GM21576 (cell line): Measurements from ENCODE around the gene ASRGL1.
"Not testable (repeated sequence)": the region's sequence is repeated elsewhere in the genome, so short reads cannot be mapped to it uniquely, and the experiment has no call there.

Source experiments
- ATAC-seq: cut with Tn5 transposase; IDR thresholded peaks from one replicate; pipeline ENCODE4 v1.9.1; 2021; ENCODE audit warnings: mild to moderate bottlenecking, moderate library complexity; ENCODE audit not compliant: unreplicated experiment

Gene ASRGL1

GRCh38 chr11:62337303-62338181 lies at the start of gene ASRGL1:
ASRGL1 (plus strand) TSS chr11:62337448; CDS start chr11:62337978, 530 bp downstream.
- no peak for ATAC-seq

- no peak for ATAC-seq
These were observed 41.7 kb upstream of the ASRGL1 start for GRCh38 chr11:62295504-62295903.

GRCh38 chr11:62298975-62299374 lies 38.3 kb upstream of the ASRGL1 start, which contains the start of gene SCGB1D4:
SCGB1D4 (minus strand) TSS chr11:62299075; CDS start chr11:62299010, 65 bp downstream.
- ATAC-seq, result no peak

GRCh38 chr11:62306227-62306626 lies 31.0 kb upstream of the ASRGL1 start:
- no peak for ATAC-seq

- ATAC-seq, result no peak
These were observed 29.3 kb upstream of the ASRGL1 start for GRCh38 chr11:62307950-62308349.

GRCh38 chr11:62309991-62310390 lies 27.3 kb upstream of the ASRGL1 start:
- no peak for ATAC-seq

- no peak for ATAC-seq
These were observed 21.8 kb upstream of the ASRGL1 start for GRCh38 chr11:62315431-62315830.

- no peak for ATAC-seq
These were observed 14.7 kb upstream of the ASRGL1 start for GRCh38 chr11:62322524-62322923.

GRCh38 chr11:62324731-62325556 lies 12.3 kb upstream of the ASRGL1 start:
- no peak for ATAC-seq

GRCh38 chr11:62325781-62326180 lies 11.5 kb upstream of the ASRGL1 start:
- not testable (repeated sequence) for ATAC-seq

GRCh38 chr11:62326719-62327118 lies 10.5 kb upstream of the ASRGL1 start:
- not testable (repeated sequence) for ATAC-seq

GRCh38 chr11:62327541-62327940 lies 9.7 kb upstream of the ASRGL1 start:
- ATAC-seq, result not testable (repeated sequence)

- ATAC-seq, result not testable (repeated sequence)
These were observed 6.0 kb upstream of the ASRGL1 start for GRCh38 chr11:62331264-62331663.

GRCh38 chr11:62333768-62334167 lies 3.5 kb upstream of the ASRGL1 start:
- no peak for ATAC-seq

- ATAC-seq, result not testable (repeated sequence)
These were observed 322 bp upstream of the ASRGL1 start for GRCh38 chr11:62336949-62337302.

- ATAC-seq, result no peak
These were observed 970 bp downstream of the ASRGL1 start for GRCh38 chr11:62338218-62338617.

- no peak for ATAC-seq
These were observed 3.1 kb downstream of the ASRGL1 start for GRCh38 chr11:62340269-62340901.

GRCh38 chr11:62341588-62341987 lies 4.3 kb downstream of the ASRGL1 start:
- no peak for ATAC-seq

GRCh38 chr11:62343646-62344190 lies 6.5 kb downstream of the ASRGL1 start:
- ATAC-seq, result not testable (repeated sequence)

GRCh38 chr11:62344210-62344609 lies 7.0 kb downstream of the ASRGL1 start:
- no peak for ATAC-seq

- ATAC-seq, result no peak
These were observed 8.6 kb downstream of the ASRGL1 start for GRCh38 chr11:62345861-62346260.
